Measurements from ENCODE around the gene AVPR2. TPM values are rescaled to one million over a fixed set of nuclear protein-coding genes. Genes with fewer than 3 reads are reported as not detected.

AVPR2 gene
- total RNA-seq, 1 donor from 2014 or later = 4.8 TPM

DNA sequence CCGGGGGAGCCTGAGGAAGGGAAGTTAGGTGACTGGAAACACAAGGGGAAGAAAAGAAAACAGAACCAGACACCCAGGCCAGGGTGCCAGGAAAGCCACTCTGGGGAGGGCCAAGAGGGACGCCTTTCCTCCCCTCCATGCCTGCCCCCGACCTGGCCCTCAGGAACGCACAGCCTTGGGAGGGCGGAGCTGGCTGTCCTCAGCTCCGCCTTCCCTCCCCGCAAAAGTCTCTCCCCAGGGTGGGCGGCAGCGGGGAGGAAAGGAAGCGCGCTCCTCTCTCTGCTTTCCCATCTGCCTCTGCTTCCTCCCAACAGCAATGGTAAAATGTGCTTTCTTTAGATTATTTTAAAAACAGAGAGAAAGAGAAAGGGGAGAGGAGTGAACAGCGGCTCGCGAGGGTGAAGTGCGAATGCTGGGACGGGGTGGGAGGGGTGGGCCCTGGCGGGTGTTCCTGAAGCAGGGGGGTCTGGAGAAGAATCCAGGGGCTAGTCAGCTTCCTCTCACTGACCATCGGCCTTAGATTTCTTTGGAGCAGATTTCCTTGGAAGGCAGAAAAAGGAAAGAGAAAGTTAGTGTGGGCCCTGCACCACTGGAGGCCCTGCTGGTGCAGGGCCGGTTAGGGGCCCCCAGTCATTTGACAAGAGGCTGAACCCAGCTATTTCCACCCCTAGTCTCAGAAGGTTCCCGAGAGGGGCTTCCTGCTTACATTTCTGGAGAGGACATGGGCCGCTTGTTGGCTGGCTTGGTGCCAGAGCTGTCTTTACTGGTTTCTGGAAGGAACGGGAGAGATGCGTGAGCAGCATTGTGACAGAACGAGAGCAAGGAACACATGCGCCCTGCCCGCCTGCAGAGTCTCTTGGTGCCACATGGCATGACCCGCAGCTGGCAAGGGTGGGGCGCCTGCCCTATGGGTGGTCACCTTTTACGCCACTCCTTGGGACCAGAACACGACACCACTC is 44.7 kb downstream of the AVPR2 start:
- DNase-seq (ENCODE audit: low spot score in 2 of 2) = no peak
- Histone ChIP-seq H3K4me3 (no peak overlapping the region), H3K27ac (no peak overlapping the region), H3K9me3 (no peaks in the 10 kb centered on the region), H3K4me1 (peaks cover 4 to 16% of the 10 kb centered on the region in 2 donors), H3K27me3 (no peaks in the 10 kb centered on the region), H3K36me3 (peaks cover 43 to 48% of the 10 kb centered on the region in 2 donors)
- TF ChIP-seq CTCF (IDR thresholded peaks at IDR 0.05) = no peak
- intact Hi-C loops (cut with DNase I) = no loop called here

- no peaks in the 10 kb centered on the region for H3K9me3 ChIP-seq
- no peak overlapping the region for H3K4me3 ChIP-seq
- H3K4me1 ChIP-seq = peaks cover 4 to 16% of the 10 kb centered on the region in 2 donors
- no peak for TF ChIP-seq CTCF (IDR thresholded peaks at IDR 0.05)
- DNase-seq (ENCODE audit: low spot score in 2 of 2) = no peak
- no peak overlapping the region for H3K27ac ChIP-seq
- intact Hi-C loops (cut with DNase I) = loop anchor here (5.0 to 10.0 kb wide), 2 partner anchors 435 to 993 kb away; partner anchors contain the start of gene ATP2B3
- no peaks in the 10 kb centered on the region for H3K27me3 ChIP-seq
- H3K36me3 ChIP-seq = peaks cover 51 to 56% of the 10 kb centered on the region in 2 donors
Observed at GRCh38 chrX:153950127-153950526, 45.7 kb downstream of the AVPR2 start.

- Histone ChIP-seq H3K9me3 (no peaks in the 10 kb centered on the region), H3K27ac (peak overlapping the region in 1 of 2 donors; percentile 78), H3K27me3 (no peaks in the 10 kb centered on the region), H3K4me1 (peaks cover 4 to 16% of the 10 kb centered on the region in 2 donors), H3K36me3 (peaks cover 63 to 69% of the 10 kb centered on the region in 2 donors), H3K4me3 (no peak overlapping the region)
- no peak for DNase-seq (ENCODE audit: low spot score in 2 of 2)
- TF ChIP-seq CTCF (IDR thresholded peaks at IDR 0.05) = no peak
- intact Hi-C loops (cut with DNase I) = loop anchor here (2.0 to 10.0 kb wide), 3 partner anchors 23 to 995 kb away; partner anchors contain the start of gene ATP2B3
Observed at GRCh38 chrX:153951683-153952372, 47.4 kb downstream of the AVPR2 start.

GRCh38 chrX:153952373-153953026 is 48.0 kb downstream of the AVPR2 start:
- no peak for TF ChIP-seq CTCF (IDR thresholded peaks at IDR 0.05)
- H3K4me1 ChIP-seq = peaks cover 4 to 16% of the 10 kb centered on the region in 2 donors
- H3K36me3 ChIP-seq = peaks cover 68 to 76% of the 10 kb centered on the region in 2 donors
- peak overlapping the region; percentile 69 to 78 for H3K27ac ChIP-seq
- intact Hi-C loops (cut with DNase I) = loop anchor here (1.0 to 10.0 kb wide), 5 partner anchors 24 to 995 kb away; partner anchors contain the start of genes ATP2B3 and PLXNB3
- peak overlapping the region in 1 of 2 donors; percentile 6 for H3K4me3 ChIP-seq
- H3K9me3 ChIP-seq = no peaks in the 10 kb centered on the region
- no peak for DNase-seq (ENCODE audit: low spot score in 2 of 2)
- no peaks in the 10 kb centered on the region for H3K27me3 ChIP-seq

GRCh38 chrX:153953342-153953830 is 48.9 kb downstream of the AVPR2 start:
- Histone ChIP-seq H3K36me3 (peaks cover 74 to 79% of the 10 kb centered on the region in 2 donors), H3K27ac (peak overlapping the region; percentile 69 to 78), H3K4me3 (peak overlapping the region in 1 of 2 donors; percentile 27), H3K27me3 (no peaks in the 10 kb centered on the region), H3K9me3 (no peaks in the 10 kb centered on the region), H3K4me1 (peaks cover 4 to 16% of the 10 kb centered on the region in 2 donors)
- intact Hi-C loops (cut with DNase I) = loop anchor here (1.0 to 10.0 kb wide), 5 partner anchors 25 to 996 kb away; partner anchors contain the start of genes ATP2B3 and PLXNB3
- peak; percentile 97 to 100 (median 99) for TF ChIP-seq CTCF (IDR thresholded peaks at IDR 0.05)
- DNase-seq (ENCODE audit: low spot score in 2 of 2) = peak in 1 of 2 donors; percentile 89
